HCT116 (cell line): ENCODE measurements around the gene MOCS1. TPM values are rescaled to one million over a fixed set of nuclear protein-coding genes. Genes with fewer than 3 reads are reported as not detected.

Source experiments
- ATAC-seq: fragments of 200-7000 bp; cut with Tn5 transposase; 2 replicates; pipeline ENCODE4 v1.9.1; 2020; ENCODE audit warnings: mild to moderate bottlenecking, moderate library complexity
- BruUV-seq: library from RNA; stranded (reverse); fragments of 400-500 nt; replicated peaks from 2 replicates; lab custom pipeline; 2021; lab: Mats Ljungman, UMichigan
- CTCF ChIA-PET: fragments of 300-600 bp; sonication (Branson Sonifier 250); formaldehyde crosslinking; loops from one replicate; lab custom pipeline; 2021; ENCODE audit warnings: antibody characterized with exemption; lab: Charles Lee
- POLR2A ChIA-PET: fragments of 300-600, 350-600 bp; sonication (Branson Sonifier 250); formaldehyde crosslinking; loops from one replicate; lab custom pipeline; 2021; ENCODE audit warnings: antibody characterized with exemption; lab: Charles Lee
- RAD21 ChIA-PET, 2 experiments: fragments of 300-600 bp; sonication (Branson Sonifier 250); formaldehyde crosslinking; loops; one replicate each; lab custom pipeline; 2023; ENCODE audit warnings: low total read pairs in 2 of 2; ENCODE audit not compliant: uncharacterized antibody in 2 of 2, unreplicated experiment in 2 of 2, low non-redundant PET in 1 of 2; lab: Charles Lee
- DNase-seq: peaks from one replicate; pipeline ENCODE4 v3.0.0-alpha.2; 2010; ENCODE audit warnings: low read depth, low spot score
- H2AFZ ChIP-seq: fragments of 200-600 bp; shearing (Covaris generic), sonication (generic); 2 replicates; pipeline ENCODE4 v1.6.1; 2017; ENCODE audit warnings: low read depth, mixed run types, mixed read lengths, antibody characterized with exemption, low read length; ENCODE audit not compliant: poor library complexity, severe bottlenecking
- H3K27ac ChIP-seq: 2 replicates; pipeline ENCODE4 v1.5.1; 2012; ENCODE audit warnings: low read depth, low read length
- H3K27me3 ChIP-seq: fragments of 200-600 bp; sonication (generic); 2 replicates; pipeline ENCODE4 v1.6.1; 2016; ENCODE audit warnings: mixed run types, low read length, mixed read lengths; ENCODE audit not compliant: insufficient read depth
- H3K36me3 ChIP-seq, 2 experiments: fragments of 200-500 bp in 1 of 2; fragments of 200-600 bp in 1 of 2; sonication (Bioruptor generic) in 1 of 2; sonication (generic) in 1 of 2; 2 replicates each; pipeline versions ENCODE4 v1.5.1 to v1.6.1; 2014 to 2016; ENCODE audit warnings: low read length in 2 of 2, inconsistent platforms in 1 of 2, mixed read lengths in 1 of 2, mixed run types in 1 of 2; ENCODE audit not compliant: insufficient read depth in 2 of 2, control insufficient read depth in 1 of 2
- H3K4me1 ChIP-seq, 2 experiments: fragments of 200-600 bp in 1 of 2; sonication (generic) in 1 of 2; 2 replicates each; pipeline versions ENCODE4 v1.5.1 to v1.6.1; 2012 to 2017; ENCODE audit warnings: low read length in 2 of 2, inconsistent platforms in 1 of 2, mild to moderate bottlenecking in 1 of 2, mixed read lengths in 1 of 2, mixed run types in 1 of 2, moderate library complexity in 1 of 2; ENCODE audit not compliant: insufficient read depth in 2 of 2, control insufficient read depth in 1 of 2
- H3K4me2 ChIP-seq: fragments of 200-600 bp; sonication (generic); 2 replicates; pipeline ENCODE4 v1.6.1; 2017; ENCODE audit warnings: mixed run types, low read length, mixed read lengths
- H3K4me3 ChIP-seq, 2 experiments: fragments of 200-600 bp in 1 of 2; sonication (generic) in 1 of 2; replicated peaks in 1 of 2; 2 replicates each; pipeline ENCODE4 v1.5.1; 2011 to 2016; ENCODE audit warnings: low read length in 2 of 2, control low read depth in 1 of 2, low read depth in 1 of 2, mild to moderate bottlenecking in 1 of 2, mixed read lengths in 1 of 2, mixed run types in 1 of 2
- H3K79me2 ChIP-seq: fragments of 200-600 bp; sonication (generic); 2 replicates; pipeline ENCODE4 v1.6.1; 2017; ENCODE audit warnings: mild to moderate bottlenecking, mixed run types, low read length, moderate library complexity, mixed read lengths; ENCODE audit not compliant: insufficient read depth
- H3K9ac ChIP-seq: fragments of 200-600 bp; sonication (generic); 2 replicates; pipeline ENCODE4 v1.6.1; 2016; ENCODE audit warnings: low read length, mixed read lengths
- H3K9me2 ChIP-seq: fragments of 200-600 bp; sonication (generic), shearing (Covaris generic); 2 replicates; pipeline ENCODE4 v1.6.1; 2017; ENCODE audit warnings: mixed run types, mild to moderate bottlenecking, moderate library complexity; ENCODE audit not compliant: insufficient read depth
- H3K9me3 ChIP-seq, 2 experiments: fragments of 200-500 bp in 1 of 2; fragments of 200-600 bp in 1 of 2; sonication (Bioruptor generic) in 1 of 2; sonication (generic) in 1 of 2; 2 replicates each; pipeline ENCODE4 v1.6.1; 2014 to 2017; ENCODE audit warnings: low read length in 2 of 2, mixed read lengths in 2 of 2, inconsistent platforms in 1 of 2, low read depth in 1 of 2, mild to moderate bottlenecking in 1 of 2, mixed run types in 1 of 2, moderate library complexity in 1 of 2; ENCODE audit not compliant: control insufficient read depth in 1 of 2, insufficient read depth in 1 of 2
- H4K20me1 ChIP-seq: fragments of 200-600 bp; sonication (generic), shearing (Covaris generic); 2 replicates; pipeline ENCODE4 v1.6.1; 2017; ENCODE audit warnings: mixed run types, mild to moderate bottlenecking, moderate library complexity; ENCODE audit not compliant: insufficient read depth
- CBX3 ChIP-seq: IDR thresholded peaks from 2 replicates; pipeline ENCODE4 v1.6.1; 2012; ENCODE audit warnings: low read depth
- ELF1 ChIP-seq: IDR thresholded peaks from 2 replicates; pipeline ENCODE4 v1.6.1; 2012; ENCODE audit warnings: low read depth, borderline replicate concordance
- EZH2 ChIP-seq: fragments of 200-600 bp; sonication (generic); IDR thresholded peaks from 2 replicates; pipeline ENCODE4 v1.6.1; 2017; ENCODE audit warnings: antibody characterized with exemption, mixed run types
- EZH2phosphoT487 ChIP-seq: fragments of 200-600 bp; IDR thresholded peaks from 2 replicates; pipeline ENCODE4 v1.6.1; 2018; ENCODE audit warnings: antibody characterized with exemption, borderline replicate concordance
- JUND ChIP-seq: IDR thresholded peaks from 2 replicates; pipeline ENCODE4 v1.6.1; 2012
- SIN3A ChIP-seq: IDR thresholded peaks from 2 replicates; pipeline ENCODE4 v1.6.1; 2012; ENCODE audit warnings: low read depth
- ZNF274 ChIP-seq: fragments of 200-500 bp; sonication (Bioruptor generic); IDR thresholded peaks from 2 replicates; pipeline ENCODE4 v1.6.1; 2014; ENCODE audit warnings: mild to moderate bottlenecking, low read depth, low read length, inconsistent platforms
- intact Hi-C: fragments of 100-400 bp; cut with micrococcal nuclease; formaldehyde crosslinking; loops from 2 replicates; pipeline ENCODE4 v1.10.0; 2022
- total RNA-seq: library from RNA; stranded (reverse); gene quantifications from one replicate; pipeline ENCODE4 v1.2.1, GENCODE V29; 2021; ENCODE audit not compliant: unreplicated experiment
- TF ChIP-seq, protein P1 (sequence below): IDR thresholded peaks from 2 replicates; pipeline ENCODE4 v1.6.1; 2011; ENCODE audit warnings: mild to moderate bottlenecking, low read length, moderate library complexity; ENCODE audit not compliant: insufficient replicate concordance; ENCODE audit errors: extremely low read depth
- TF ChIP-seq, protein P2 (sequence below): IDR thresholded peaks from 2 replicates; pipeline ENCODE4 v1.6.1; 2012
- TF ChIP-seq, protein P3 (sequence below): IDR thresholded peaks from 2 replicates; pipeline ENCODE4 v1.6.1; 2012; ENCODE audit warnings: low read depth

MOCS1 gene
- total RNA-seq, 1 experiment from 2014 or later = 9.3 TPM

DNA sequence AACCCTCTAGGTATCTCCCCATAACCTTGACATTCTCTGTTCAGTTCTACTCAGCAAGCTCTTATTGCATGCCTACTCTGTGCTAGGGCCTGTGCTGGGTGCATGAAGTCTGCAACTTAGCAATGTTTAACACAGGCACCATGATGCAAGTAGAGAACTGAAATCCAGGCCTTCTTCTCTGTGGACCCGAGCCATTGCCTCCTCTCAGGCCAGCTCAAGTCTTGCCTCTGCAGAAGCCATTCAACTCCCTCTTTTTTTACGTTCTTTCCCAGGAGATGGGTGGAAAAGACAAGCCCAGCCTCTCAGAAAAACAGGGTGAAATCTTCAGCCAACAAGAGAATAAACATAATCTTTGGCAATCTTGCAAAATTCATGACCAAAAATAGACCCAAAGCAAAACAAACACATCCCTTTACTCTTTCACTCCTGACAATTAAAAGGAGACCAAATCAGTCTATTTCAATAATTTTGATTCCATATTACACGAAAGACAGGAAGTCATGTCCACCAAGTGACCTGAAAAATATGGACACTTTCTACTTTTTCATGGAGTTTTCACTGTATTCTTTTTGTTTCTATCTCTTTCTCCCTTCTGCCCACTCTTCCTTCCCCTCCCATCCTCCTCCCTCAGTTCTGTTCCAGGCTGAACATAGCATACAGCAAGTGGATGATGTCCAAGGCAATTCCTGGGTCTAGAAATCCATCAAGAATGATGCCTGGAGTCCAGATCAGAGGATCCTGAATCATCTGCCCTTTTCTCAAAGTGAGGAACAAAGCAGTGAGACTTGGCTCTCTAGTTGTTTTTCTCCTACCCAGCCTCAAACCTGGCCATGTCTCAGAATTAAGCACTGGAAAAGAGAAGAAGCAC, 45.4 kb upstream of the MOCS1 start:
- DNase-seq (no peak), ATAC-seq (no peak)
- Histone ChIP-seq H4K20me1 (no peaks in the 10 kb centered on the region), H3K27ac (no peak overlapping the region), H3K9ac (no peak overlapping the region), H2AFZ (no peak overlapping the region), H3K27me3 (peaks cover 5% of the 10 kb centered on the region), H3K4me2 (no peak overlapping the region), H3K9me3 (no peaks in the 10 kb centered on the region), H3K9me2 (no peaks in the 10 kb centered on the region), H3K36me3 (no peaks in the 10 kb centered on the region), H3K4me1 (no peaks in the 10 kb centered on the region), H3K4me3 (no peak overlapping the region), H3K79me2 (no peaks in the 10 kb centered on the region)
- POLR2A ChIA-PET = no interaction called here
- CTCF ChIA-PET = interaction anchor here (1.0 kb wide), 1 partner anchor 329 kb away, joined by 3 read pairs; no protein-coding TSS in a partner anchor
- intact Hi-C loops = loop anchor here (5.0 to 10.0 kb wide), 2 partner anchors 868 to 1045 kb away; no protein-coding TSS in a partner anchor
- TF ChIP-seq, protein P1, sequence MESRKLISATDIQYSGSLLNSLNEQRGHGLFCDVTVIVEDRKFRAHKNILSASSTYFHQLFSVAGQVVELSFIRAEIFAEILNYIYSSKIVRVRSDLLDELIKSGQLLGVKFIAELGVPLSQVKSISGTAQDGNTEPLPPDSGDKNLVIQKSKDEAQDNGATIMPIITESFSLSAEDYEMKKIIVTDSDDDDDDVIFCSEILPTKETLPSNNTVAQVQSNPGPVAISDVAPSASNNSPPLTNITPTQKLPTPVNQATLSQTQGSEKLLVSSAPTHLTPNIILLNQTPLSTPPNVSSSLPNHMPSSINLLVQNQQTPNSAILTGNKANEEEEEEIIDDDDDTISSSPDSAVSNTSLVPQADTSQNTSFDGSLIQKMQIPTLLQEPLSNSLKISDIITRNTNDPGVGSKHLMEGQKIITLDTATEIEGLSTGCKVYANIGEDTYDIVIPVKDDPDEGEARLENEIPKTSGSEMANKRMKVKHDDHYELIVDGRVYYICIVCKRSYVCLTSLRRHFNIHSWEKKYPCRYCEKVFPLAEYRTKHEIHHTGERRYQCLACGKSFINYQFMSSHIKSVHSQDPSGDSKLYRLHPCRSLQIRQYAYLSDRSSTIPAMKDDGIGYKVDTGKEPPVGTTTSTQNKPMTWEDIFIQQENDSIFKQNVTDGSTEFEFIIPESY = no peak
- TF ChIP-seq ELF1 (no peak), JUND (no peak), SIN3A (no peak), ZNF274 (no peak), EZH2 (no peak), EZH2phosphoT487 (no peak), CBX3 (no peak)
- TF ChIP-seq, protein P2, sequence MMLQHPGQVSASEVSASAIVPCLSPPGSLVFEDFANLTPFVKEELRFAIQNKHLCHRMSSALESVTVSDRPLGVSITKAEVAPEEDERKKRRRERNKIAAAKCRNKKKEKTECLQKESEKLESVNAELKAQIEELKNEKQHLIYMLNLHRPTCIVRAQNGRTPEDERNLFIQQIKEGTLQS = no peak
- TF ChIP-seq, protein P3, sequence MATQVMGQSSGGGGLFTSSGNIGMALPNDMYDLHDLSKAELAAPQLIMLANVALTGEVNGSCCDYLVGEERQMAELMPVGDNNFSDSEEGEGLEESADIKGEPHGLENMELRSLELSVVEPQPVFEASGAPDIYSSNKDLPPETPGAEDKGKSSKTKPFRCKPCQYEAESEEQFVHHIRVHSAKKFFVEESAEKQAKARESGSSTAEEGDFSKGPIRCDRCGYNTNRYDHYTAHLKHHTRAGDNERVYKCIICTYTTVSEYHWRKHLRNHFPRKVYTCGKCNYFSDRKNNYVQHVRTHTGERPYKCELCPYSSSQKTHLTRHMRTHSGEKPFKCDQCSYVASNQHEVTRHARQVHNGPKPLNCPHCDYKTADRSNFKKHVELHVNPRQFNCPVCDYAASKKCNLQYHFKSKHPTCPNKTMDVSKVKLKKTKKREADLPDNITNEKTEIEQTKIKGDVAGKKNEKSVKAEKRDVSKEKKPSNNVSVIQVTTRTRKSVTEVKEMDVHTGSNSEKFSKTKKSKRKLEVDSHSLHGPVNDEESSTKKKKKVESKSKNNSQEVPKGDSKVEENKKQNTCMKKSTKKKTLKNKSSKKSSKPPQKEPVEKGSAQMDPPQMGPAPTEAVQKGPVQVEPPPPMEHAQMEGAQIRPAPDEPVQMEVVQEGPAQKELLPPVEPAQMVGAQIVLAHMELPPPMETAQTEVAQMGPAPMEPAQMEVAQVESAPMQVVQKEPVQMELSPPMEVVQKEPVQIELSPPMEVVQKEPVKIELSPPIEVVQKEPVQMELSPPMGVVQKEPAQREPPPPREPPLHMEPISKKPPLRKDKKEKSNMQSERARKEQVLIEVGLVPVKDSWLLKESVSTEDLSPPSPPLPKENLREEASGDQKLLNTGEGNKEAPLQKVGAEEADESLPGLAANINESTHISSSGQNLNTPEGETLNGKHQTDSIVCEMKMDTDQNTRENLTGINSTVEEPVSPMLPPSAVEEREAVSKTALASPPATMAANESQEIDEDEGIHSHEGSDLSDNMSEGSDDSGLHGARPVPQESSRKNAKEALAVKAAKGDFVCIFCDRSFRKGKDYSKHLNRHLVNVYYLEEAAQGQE = no peak
- no TSS peak for BruUV-seq
- RAD21 ChIA-PET = no interaction called here
